ENCODE measurements around the gene CA9. TPM values are rescaled to one million over a fixed set of nuclear protein-coding genes. Genes with fewer than 3 reads are reported as not detected.

The CA9 gene
- polyA plus RNA-seq, 1 experiment: 0.13 TPM

DNA sequence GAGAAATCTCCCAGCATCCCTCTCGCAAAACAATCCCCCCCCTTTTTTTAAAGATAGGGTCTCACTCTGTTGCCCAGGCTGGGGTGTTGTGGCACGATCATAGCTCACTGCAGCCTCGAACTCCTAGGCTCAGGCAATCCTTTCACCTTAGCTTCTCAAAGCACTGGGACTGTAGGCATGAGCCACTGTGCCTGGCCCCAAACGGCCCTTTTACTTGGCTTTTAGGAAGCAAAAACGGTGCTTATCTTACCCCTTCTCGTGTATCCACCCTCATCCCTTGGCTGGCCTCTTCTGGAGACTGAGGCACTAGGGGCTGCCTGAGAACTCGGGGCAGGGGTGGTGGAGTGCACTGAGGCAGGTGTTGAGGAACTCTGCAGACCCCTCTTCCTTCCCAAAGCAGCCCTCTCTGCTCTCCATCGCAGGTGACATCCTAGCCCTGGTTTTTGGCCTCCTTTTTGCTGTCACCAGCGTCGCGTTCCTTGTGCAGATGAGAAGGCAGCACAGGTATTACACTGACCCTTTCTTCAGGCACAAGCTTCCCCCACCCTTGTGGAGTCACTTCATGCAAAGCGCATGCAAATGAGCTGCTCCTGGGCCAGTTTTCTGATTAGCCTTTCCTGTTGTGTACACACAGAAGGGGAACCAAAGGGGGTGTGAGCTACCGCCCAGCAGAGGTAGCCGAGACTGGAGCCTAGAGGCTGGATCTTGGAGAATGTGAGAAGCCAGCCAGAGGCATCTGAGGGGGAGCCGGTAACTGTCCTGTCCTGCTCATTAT, 6.8 kb downstream of the CA9 start:
- ChIA-PET CTCF (interaction anchor here (1.0 to 1.7 kb wide), 5 partner anchors 16 to 70 kb away, joined by 3 to 8 read pairs (median 4); partner anchors contain the start of genes ARHGEF39, CCDC107, CREB3 and TLN1), POLR2A (interaction anchor here (0.7 to 1.9 kb wide), 4 partner anchors 8 to 52 kb away, joined by 3 to 6 read pairs (median 4); partner anchors contain the start of gene CREB3)
- Histone ChIP-seq H3K27me3 (ENCODE audit: control insufficient read depth, insufficient read depth, low read length) (no peaks in the 10 kb centered on the region), H3K4me3 (ENCODE audit: low read depth, low read length) (no peak overlapping the region), H3K36me3 (ENCODE audit: control insufficient read depth, insufficient read depth, low read length) (peaks cover 35% of the 10 kb centered on the region)
- TF ChIP-seq, protein P1, sequence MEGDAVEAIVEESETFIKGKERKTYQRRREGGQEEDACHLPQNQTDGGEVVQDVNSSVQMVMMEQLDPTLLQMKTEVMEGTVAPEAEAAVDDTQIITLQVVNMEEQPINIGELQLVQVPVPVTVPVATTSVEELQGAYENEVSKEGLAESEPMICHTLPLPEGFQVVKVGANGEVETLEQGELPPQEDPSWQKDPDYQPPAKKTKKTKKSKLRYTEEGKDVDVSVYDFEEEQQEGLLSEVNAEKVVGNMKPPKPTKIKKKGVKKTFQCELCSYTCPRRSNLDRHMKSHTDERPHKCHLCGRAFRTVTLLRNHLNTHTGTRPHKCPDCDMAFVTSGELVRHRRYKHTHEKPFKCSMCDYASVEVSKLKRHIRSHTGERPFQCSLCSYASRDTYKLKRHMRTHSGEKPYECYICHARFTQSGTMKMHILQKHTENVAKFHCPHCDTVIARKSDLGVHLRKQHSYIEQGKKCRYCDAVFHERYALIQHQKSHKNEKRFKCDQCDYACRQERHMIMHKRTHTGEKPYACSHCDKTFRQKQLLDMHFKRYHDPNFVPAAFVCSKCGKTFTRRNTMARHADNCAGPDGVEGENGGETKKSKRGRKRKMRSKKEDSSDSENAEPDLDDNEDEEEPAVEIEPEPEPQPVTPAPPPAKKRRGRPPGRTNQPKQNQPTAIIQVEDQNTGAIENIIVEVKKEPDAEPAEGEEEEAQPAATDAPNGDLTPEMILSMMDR (IDR thresholded peaks at IDR 0.05; ENCODE audit: insufficient read depth, low read depth, low read length): no peak
- no peak for DNase-seq (ENCODE audit: low read depth)

DNA sequence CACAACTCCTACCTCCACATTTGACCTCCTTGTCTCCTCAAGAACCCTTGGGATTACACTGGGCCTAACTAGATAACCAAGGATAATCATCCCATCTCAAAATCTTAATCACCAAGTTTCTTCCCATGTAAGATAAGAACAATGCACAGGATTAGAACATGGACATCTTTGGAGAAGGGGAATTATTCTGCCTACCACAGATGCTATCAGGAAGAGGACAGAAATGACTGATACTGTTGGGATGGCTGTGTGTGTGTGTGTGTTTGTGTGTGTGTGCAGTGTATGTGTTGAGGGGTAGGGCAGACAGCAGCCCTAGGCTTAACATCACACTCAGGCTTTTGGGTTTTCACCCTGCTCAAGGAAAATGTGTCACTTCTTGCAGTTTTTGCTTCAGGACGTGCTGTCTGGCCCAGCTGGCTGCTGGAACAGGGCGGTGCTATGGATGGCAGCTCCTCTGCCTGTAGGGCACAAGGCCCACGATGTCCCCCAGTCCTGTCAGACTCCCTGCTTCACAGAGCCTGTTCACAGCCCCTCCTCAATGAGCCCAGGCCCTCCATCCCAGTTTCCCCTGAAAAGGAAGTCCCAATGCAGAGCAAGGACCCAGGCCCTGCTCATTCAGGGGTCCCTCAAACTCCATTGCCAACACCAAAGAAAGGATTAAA, 7.7 kb downstream of the CA9 start:
- CTCF ChIA-PET: interaction anchor here (1.4 to 1.6 kb wide), 2 partner anchors 15 to 51 kb away, joined by 3 to 4 read pairs; partner anchors contain the start of genes CREB3 and TLN1
- no peak for DNase-seq (ENCODE audit: low read depth)
- peaks cover 42% of the 10 kb centered on the region for H3K36me3 ChIP-seq (ENCODE audit: control insufficient read depth, insufficient read depth, low read length)
- POLR2A ChIA-PET: interaction anchor here (1.1 kb wide), 1 partner anchor 9 kb away, joined by 4 read pairs; no protein-coding TSS in a partner anchor
- H3K4me3 ChIP-seq (ENCODE audit: low read depth, low read length): no peak overlapping the region
- H3K27me3 ChIP-seq (ENCODE audit: control insufficient read depth, insufficient read depth, low read length): no peaks in the 10 kb centered on the region
- TF ChIP-seq, protein P1 (IDR thresholded peaks at IDR 0.05; ENCODE audit: insufficient read depth, low read depth, low read length): no peak

DNA sequence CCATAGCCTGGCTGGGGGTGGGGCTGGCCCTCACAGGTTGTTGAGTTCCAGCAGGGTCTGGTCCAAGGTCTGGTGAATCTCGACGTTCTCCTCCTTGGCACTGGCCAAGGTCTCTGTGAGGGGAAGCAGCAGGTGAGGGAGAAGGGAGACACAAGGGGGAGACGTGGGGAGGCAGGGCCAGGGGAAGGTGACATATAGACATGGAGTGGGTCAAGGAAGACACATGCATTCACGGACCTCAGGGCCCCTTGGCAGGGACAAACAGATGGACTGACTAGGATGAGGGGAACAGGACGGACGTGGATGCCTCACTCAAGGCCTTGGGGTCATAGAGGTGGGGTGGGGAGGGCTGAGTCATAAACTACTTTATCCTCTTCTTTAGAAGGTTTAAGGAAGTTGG, 8.3 kb downstream of the CA9 start:
- POLR2A ChIA-PET: no interaction called here
- H3K36me3 ChIP-seq (ENCODE audit: control insufficient read depth, insufficient read depth, low read length): peaks cover 45% of the 10 kb centered on the region
- TF ChIP-seq, protein P1 (IDR thresholded peaks at IDR 0.05; ENCODE audit: insufficient read depth, low read depth, low read length): no peak
- H3K27me3 ChIP-seq (ENCODE audit: control insufficient read depth, insufficient read depth, low read length): no peaks in the 10 kb centered on the region
- DNase-seq (ENCODE audit: low read depth): no peak
- CTCF ChIA-PET: interaction anchor here (1.4 to 1.6 kb wide), 2 partner anchors 14 to 50 kb away, joined by 3 to 4 read pairs; partner anchors contain the start of genes CREB3 and TLN1
- no peak overlapping the region for H3K4me3 ChIP-seq (ENCODE audit: low read depth, low read length)

DNA sequence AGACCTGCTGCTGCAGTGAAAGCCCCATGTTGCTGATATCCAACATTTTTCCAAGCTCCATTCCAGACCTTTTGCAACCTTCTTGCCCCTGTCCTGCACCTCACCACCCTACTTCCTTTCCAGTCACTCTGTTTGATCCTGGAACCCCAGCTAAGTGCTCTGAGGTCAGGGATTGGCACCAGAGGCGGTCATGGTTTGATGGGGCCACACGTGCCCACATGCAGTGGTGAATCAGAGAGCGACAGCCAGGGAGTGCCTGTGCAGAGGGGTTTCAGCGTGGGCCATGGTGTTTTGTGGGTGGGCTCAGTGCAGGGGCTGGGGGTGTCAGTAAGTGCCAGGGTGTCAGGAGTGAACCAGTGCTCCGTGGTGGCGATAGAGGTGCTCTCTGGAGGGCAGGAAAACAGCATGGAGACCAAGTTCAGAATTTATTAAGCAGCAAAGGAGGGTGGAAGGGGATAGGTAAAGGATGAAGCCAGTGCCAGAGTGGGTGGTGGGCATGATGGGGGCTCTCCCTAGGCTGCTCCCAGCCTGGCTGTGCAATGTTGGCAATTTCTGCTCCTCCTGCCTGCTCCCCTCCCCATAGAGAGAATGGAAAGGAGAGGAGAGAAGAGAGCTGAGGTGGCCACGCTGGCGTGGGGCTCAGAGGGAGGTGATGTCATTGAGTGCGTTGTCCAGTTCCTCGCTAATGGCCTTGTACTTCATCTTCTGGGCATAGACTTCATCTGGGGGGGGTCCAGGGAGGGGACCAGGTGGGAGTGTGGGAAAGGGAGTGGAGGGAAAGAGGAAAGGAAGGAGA, 9.0 kb downstream of the CA9 start:
- no peak overlapping the region for H3K4me3 ChIP-seq (ENCODE audit: low read depth, low read length)
- POLR2A ChIA-PET: no interaction called here
- CTCF ChIA-PET: interaction anchor here (1.1 to 3.5 kb wide), 5 partner anchors 9 to 71 kb away, joined by 3 to 20 read pairs (median 3); partner anchors contain the start of gene CA9
- TF ChIP-seq, protein P1 (IDR thresholded peaks at IDR 0.05; ENCODE audit: insufficient read depth, low read depth, low read length): no peak
- H3K27me3 ChIP-seq (ENCODE audit: control insufficient read depth, insufficient read depth, low read length): no peaks in the 10 kb centered on the region
- peaks cover 45% of the 10 kb centered on the region for H3K36me3 ChIP-seq (ENCODE audit: control insufficient read depth, insufficient read depth, low read length)
- no peak for DNase-seq (ENCODE audit: low read depth)
